ENCODE measurements around the gene CACNA1C.

The CACNA1C gene

GRCh38 chr12:2319136-2319535 is 266.3 kb downstream of the CACNA1C start:
- H3K4me3 ChIP-seq (ENCODE audit: low read depth, low read length) = no peak overlapping the region
- no peak for DNase-seq (ENCODE audit: low read depth)

- no peak for DNase-seq (ENCODE audit: low read depth)
These were observed 267.1 kb downstream of the CACNA1C start for GRCh38 chr12:2319737-2320506.

GRCh38 chr12:2320841-2321240 is 268.1 kb downstream of the CACNA1C start:
- DNase-seq (ENCODE audit: low read depth) = no peak
- no peak overlapping the region for H3K4me3 ChIP-seq (ENCODE audit: low read depth, low read length)

More at GRCh38 chr12:2319737-2320506, 267.1 kb downstream of the CACNA1C start:
- no peak overlapping the region for H3K4me3 ChIP-seq (ENCODE audit: low read depth, low read length)

GRCh38 chr12:2322554-2323120 is 269.9 kb downstream of the CACNA1C start:
- H3K4me3 ChIP-seq (ENCODE audit: low read depth, low read length) = no peak overlapping the region
- DNase-seq (ENCODE audit: low read depth) = no peak

GRCh38 chr12:2323532-2324255 is 270.9 kb downstream of the CACNA1C start:
- no peak for DNase-seq (ENCODE audit: low read depth)
- H3K4me3 ChIP-seq (ENCODE audit: low read depth, low read length) = no peak overlapping the region

- no peak overlapping the region for H3K4me3 ChIP-seq (ENCODE audit: low read depth, low read length)
- no peak for DNase-seq (ENCODE audit: low read depth)
These were observed 271.6 kb downstream of the CACNA1C start for GRCh38 chr12:2324387-2324786.

- no peak overlapping the region for H3K4me3 ChIP-seq (ENCODE audit: low read depth, low read length)
- DNase-seq (ENCODE audit: low read depth) = no peak
These were observed 272.7 kb downstream of the CACNA1C start for GRCh38 chr12:2325519-2325918.

GRCh38 chr12:2326470-2326869 is 273.7 kb downstream of the CACNA1C start:
- no peak overlapping the region for H3K4me3 ChIP-seq (ENCODE audit: low read depth, low read length)
- no peak for DNase-seq (ENCODE audit: low read depth)

- no peak overlapping the region for H3K4me3 ChIP-seq (ENCODE audit: low read depth, low read length)
- no peak for DNase-seq (ENCODE audit: low read depth)
These were observed 275.9 kb downstream of the CACNA1C start for GRCh38 chr12:2328661-2329060.

GRCh38 chr12:2329661-2330210 is 276.9 kb downstream of the CACNA1C start:
- no peak for DNase-seq (ENCODE audit: low read depth)
- H3K4me3 ChIP-seq (ENCODE audit: low read depth, low read length) = no peak overlapping the region

- H3K4me3 ChIP-seq (ENCODE audit: low read depth, low read length) = no peak overlapping the region
- DNase-seq (ENCODE audit: low read depth) = no peak
These were observed 279.4 kb downstream of the CACNA1C start for GRCh38 chr12:2332236-2332635.

GRCh38 chr12:2332947-2333346 is 280.2 kb downstream of the CACNA1C start:
- DNase-seq (ENCODE audit: low read depth) = no peak
- no peak overlapping the region for H3K4me3 ChIP-seq (ENCODE audit: low read depth, low read length)

- H3K4me3 ChIP-seq (ENCODE audit: low read depth, low read length) = no peak overlapping the region
- DNase-seq (ENCODE audit: low read depth) = no peak
These were observed 280.9 kb downstream of the CACNA1C start for GRCh38 chr12:2333491-2334195.

- DNase-seq (ENCODE audit: low read depth) = no peak
- H3K4me3 ChIP-seq (ENCODE audit: low read depth, low read length) = no peak overlapping the region
These were observed 281.5 kb downstream of the CACNA1C start for GRCh38 chr12:2334271-2334670.

- DNase-seq (ENCODE audit: low read depth) = no peak
- no peak overlapping the region for H3K4me3 ChIP-seq (ENCODE audit: low read depth, low read length)
These were observed 281.9 kb downstream of the CACNA1C start for GRCh38 chr12:2334689-2335088.

- no peak for DNase-seq (ENCODE audit: low read depth)
- no peak overlapping the region for H3K4me3 ChIP-seq (ENCODE audit: low read depth, low read length)
These were observed 282.3 kb downstream of the CACNA1C start for GRCh38 chr12:2335109-2335508.

- no peak overlapping the region for H3K4me3 ChIP-seq (ENCODE audit: low read depth, low read length)
- no peak for DNase-seq (ENCODE audit: low read depth)
These were observed 282.7 kb downstream of the CACNA1C start for GRCh38 chr12:2335513-2335912.

- DNase-seq (ENCODE audit: low read depth) = no peak
- H3K4me3 ChIP-seq (ENCODE audit: low read depth, low read length) = no peak overlapping the region
These were observed 283.1 kb downstream of the CACNA1C start for GRCh38 chr12:2335916-2336315.

GRCh38 chr12:2336409-2336829 is 283.6 kb downstream of the CACNA1C start:
- peak; percentile 86 for DNase-seq (ENCODE audit: low read depth)
- H3K4me3 ChIP-seq (ENCODE audit: low read depth, low read length) = no peak overlapping the region

All from skeletal muscle cell (primary cell).